ENCODE results near the gene SYT9. TPM values are rescaled to one million over a fixed set of nuclear protein-coding genes. Genes with fewer than 3 reads are reported as not detected.

The SYT9 gene
- total and polyA plus RNA-seq, 2 donors (not counting 3 experiments of a cell fraction or from before 2014, with no cell fraction given) = 0.23 TPM; not detected in 1

DNA sequence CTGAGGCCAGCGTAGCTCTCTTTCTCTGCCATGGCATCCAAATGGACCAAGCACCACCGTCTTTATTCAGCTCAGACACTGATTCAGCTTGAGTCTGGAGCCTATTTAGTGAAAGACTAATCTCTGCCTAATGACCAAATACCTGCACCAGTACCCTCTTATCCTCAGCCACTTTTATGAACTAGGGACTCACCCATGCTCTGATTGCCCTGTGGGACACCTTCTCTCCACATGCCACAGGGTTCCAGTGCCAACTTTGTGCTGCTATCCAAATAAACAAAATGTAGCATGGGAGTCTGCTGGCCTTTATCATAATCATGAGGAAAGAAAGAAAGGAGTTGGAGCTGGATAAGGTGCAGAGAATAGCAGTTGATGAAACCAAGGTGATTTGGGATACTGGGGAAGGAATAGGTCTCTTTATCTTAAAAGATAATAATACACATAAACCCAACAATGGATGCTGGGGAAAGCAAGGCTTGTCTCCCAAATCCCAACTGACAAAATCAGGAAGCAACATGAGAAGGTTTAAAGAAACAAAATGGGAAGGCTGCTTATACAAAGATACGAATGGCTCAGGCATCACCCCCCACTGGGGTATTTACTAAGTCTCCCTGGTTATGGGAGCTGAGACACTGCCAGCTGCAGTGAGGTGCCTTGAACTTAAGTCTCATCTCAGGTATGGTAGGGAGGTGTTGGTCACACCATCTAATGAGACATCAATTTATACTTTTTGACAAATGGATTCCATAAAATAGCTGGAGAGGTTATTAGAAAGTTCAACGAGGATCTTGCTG is 63.3 kb downstream of the SYT9 start:
- ChIA-PET POLR2A (no interaction called here), CTCF (no interaction called here)
- no peaks in the 10 kb centered on the region for H3K9me1 ChIP-seq (replicated peaks; ENCODE audit: control insufficient read depth, extremely low read depth, insufficient read depth, low read length)
- no TSS peak for BruUV-seq (replicated peaks)
- no peaks in the 10 kb centered on the region for H4K20me1 ChIP-seq (replicated peaks; ENCODE audit: control insufficient read depth, extremely low read depth, insufficient read depth, low read length)
- H3K4me1 ChIP-seq (ENCODE audit: control insufficient read depth, extremely low read depth, insufficient read depth, low read length) = no peaks in the 10 kb centered on the region
- no peaks in the 10 kb centered on the region for H3K27me3 ChIP-seq (ENCODE audit: control insufficient read depth in 2 of 2, insufficient read depth in 2 of 2, low read length in 2 of 2)
- no peak for TF ChIP-seq GATA2 (IDR thresholded peaks at IDR 0.05; ENCODE audit: insufficient read depth, insufficient read length, low read depth, low read length)
- no peak for TF ChIP-seq JUN (IDR thresholded peaks at IDR 0.05; ENCODE audit: borderline replicate concordance, insufficient read depth, insufficient read length, low read depth)
- TF ChIP-seq POLR2AphosphoS5 (IDR thresholded peaks at IDR 0.05; ENCODE audit: insufficient read depth, low read depth, low read length) = no peak
- TF ChIP-seq MYC (IDR thresholded peaks at IDR 0.05; ENCODE audit: low read depth, low read length) = no peak
- no peak for TF ChIP-seq FOS (IDR thresholded peaks at IDR 0.05; ENCODE audit: borderline replicate concordance, insufficient read depth, low read length)
- TF ChIP-seq EZH2 (IDR thresholded peaks at IDR 0.05; ENCODE audit: borderline replicate concordance, low read depth, low read length, severe bottlenecking) = no peak
- TF ChIP-seq, protein P1, sequence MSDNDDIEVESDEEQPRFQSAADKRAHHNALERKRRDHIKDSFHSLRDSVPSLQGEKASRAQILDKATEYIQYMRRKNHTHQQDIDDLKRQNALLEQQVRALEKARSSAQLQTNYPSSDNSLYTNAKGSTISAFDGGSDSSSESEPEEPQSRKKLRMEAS (IDR thresholded peaks at IDR 0.05; ENCODE audit: insufficient read depth, insufficient read length) = no peak
- TF ChIP-seq, protein P2, sequence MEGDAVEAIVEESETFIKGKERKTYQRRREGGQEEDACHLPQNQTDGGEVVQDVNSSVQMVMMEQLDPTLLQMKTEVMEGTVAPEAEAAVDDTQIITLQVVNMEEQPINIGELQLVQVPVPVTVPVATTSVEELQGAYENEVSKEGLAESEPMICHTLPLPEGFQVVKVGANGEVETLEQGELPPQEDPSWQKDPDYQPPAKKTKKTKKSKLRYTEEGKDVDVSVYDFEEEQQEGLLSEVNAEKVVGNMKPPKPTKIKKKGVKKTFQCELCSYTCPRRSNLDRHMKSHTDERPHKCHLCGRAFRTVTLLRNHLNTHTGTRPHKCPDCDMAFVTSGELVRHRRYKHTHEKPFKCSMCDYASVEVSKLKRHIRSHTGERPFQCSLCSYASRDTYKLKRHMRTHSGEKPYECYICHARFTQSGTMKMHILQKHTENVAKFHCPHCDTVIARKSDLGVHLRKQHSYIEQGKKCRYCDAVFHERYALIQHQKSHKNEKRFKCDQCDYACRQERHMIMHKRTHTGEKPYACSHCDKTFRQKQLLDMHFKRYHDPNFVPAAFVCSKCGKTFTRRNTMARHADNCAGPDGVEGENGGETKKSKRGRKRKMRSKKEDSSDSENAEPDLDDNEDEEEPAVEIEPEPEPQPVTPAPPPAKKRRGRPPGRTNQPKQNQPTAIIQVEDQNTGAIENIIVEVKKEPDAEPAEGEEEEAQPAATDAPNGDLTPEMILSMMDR (IDR thresholded peaks at IDR 0.05; ENCODE audit: extremely low read depth in 1 of 2, insufficient read depth in 1 of 2, low read depth in 1 of 2, low read length in 2 of 2) = no peak
- TF ChIP-seq POLR2A (IDR thresholded peaks at IDR 0.05; ENCODE audit: low read depth, low read length) = no peak
- H3K79me2 ChIP-seq (ENCODE audit: control insufficient read depth, insufficient read depth, low read length) = no peaks in the 10 kb centered on the region
- no peak overlapping the region for H3K9ac ChIP-seq (replicated peaks; ENCODE audit: extremely low read depth, insufficient read depth, low read length)
- H3K36me3 ChIP-seq (ENCODE audit: control insufficient read depth in 2 of 2, extremely low read depth in 1 of 2, insufficient read depth in 2 of 2, low read length in 2 of 2) = no peaks in the 10 kb centered on the region
- DNase-seq (ENCODE audit: low read depth, low spot score) (no peak), FAIRE-seq (no peak)
- H2AFZ ChIP-seq (ENCODE audit: low read depth, low read length) = no peak overlapping the region
- dilution Hi-C loops (cut with MboI; ENCODE audit: extremely low pct_ligation_motif_present, low sequenced_read_pairs) = no loop called here
- H3K4me3 ChIP-seq (replicated peaks in 1 of 3; ENCODE audit: insufficient read depth in 1 of 3, low read depth in 1 of 3, low read length in 3 of 3) = no peak overlapping the region
- H3K27ac ChIP-seq (ENCODE audit: insufficient read depth, low read depth, low read length) = no peak overlapping the region
- intact Hi-C loops (cut with micrococcal nuclease) = no loop called here
- no peaks in the 10 kb centered on the region for H3K9me3 ChIP-seq (replicated peaks; ENCODE audit: control insufficient read depth, insufficient read depth, low read length)
- no peak overlapping the region for H3K4me2 ChIP-seq (ENCODE audit: insufficient read depth, low read length)

All from endothelial cell of umbilical vein (primary cell).